ENCODE data around the gene RAMAC.

- TF ChIP-seq POLR2AphosphoS5 (IDR thresholded peaks at IDR 0.05; ENCODE audit: low read depth, low read length) (no peak), POLR2A (IDR thresholded peaks at IDR 0.05; ENCODE audit: low read depth, low read length) (no peak)
Measured at GRCh38 chr15:82969353-82969752, 16.7 kb upstream of the RAMAC start.

Measured in GM12891 (cell line).